ENCODE results near the gene PLAGL1. TPM values are rescaled to one million over a fixed set of nuclear protein-coding genes. Genes with fewer than 3 reads are reported as not detected.

The PLAGL1 gene
- total and polyA plus RNA-seq, 7 donors: 9.8 to 31.3 (median 14.4) TPM

DNA sequence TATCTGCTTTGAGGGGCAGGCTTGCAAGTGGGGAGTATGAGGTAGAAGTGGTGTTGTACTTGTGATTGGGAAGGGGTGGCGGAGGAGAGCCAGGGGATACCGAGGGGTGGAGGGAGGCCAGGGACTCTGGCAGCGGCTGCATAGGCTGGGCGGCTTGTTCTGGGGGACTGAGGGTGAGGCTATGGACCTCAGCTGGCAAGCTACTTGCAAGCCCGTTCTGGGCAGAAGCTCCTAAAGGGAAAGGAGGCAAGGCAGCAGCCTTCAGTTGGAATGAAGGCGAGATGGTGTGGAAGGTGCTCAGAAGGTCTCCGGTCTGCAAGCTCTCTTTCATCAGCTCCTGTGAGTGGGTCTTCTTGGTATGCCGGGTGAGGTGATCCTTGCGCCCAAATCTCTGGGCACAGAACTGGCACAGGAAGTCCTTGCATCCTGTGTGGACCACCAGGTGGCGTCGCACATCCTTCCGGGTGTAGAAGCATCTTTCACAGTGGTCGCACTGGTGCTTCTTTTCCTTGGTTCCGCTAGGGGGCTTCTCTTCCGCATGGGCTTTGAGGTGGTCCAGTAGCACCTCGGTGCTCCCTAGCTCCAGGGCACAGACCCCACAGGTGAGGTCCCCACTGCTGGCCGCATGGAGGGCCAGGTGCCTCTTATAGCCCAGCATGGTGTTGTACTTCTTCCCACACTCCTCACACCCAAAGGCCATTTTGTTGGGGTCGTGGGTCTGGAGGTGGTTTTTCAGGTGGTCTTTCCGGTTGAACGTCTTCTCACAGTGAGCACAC is 66.0 kb downstream of the PLAGL1 start:
- WGBS, 2 donors: 65 to 75% methylated on average over 20 of the region's 20 CpGs
- intact Hi-C loops (cut with DNase I): loop anchor here (5.0 kb wide), 1 partner anchor 70 kb away; no protein-coding TSS in a partner anchor
- Histone ChIP-seq H3K36me3 (no peaks in the 10 kb centered on the region), H3K9me3 (no peaks in the 10 kb centered on the region), H3K4me3 (no peak overlapping the region), H3K27me3 (no peaks in the 10 kb centered on the region), H3K4me1 (no peaks in the 10 kb centered on the region), H3K27ac (no peak overlapping the region)
- TF ChIP-seq, protein P1, sequence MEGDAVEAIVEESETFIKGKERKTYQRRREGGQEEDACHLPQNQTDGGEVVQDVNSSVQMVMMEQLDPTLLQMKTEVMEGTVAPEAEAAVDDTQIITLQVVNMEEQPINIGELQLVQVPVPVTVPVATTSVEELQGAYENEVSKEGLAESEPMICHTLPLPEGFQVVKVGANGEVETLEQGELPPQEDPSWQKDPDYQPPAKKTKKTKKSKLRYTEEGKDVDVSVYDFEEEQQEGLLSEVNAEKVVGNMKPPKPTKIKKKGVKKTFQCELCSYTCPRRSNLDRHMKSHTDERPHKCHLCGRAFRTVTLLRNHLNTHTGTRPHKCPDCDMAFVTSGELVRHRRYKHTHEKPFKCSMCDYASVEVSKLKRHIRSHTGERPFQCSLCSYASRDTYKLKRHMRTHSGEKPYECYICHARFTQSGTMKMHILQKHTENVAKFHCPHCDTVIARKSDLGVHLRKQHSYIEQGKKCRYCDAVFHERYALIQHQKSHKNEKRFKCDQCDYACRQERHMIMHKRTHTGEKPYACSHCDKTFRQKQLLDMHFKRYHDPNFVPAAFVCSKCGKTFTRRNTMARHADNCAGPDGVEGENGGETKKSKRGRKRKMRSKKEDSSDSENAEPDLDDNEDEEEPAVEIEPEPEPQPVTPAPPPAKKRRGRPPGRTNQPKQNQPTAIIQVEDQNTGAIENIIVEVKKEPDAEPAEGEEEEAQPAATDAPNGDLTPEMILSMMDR (IDR thresholded peaks at IDR 0.05): peak in 2 of 4 experiments; percentile 15 to 25
- TF ChIP-seq POLR2A (IDR thresholded peaks at IDR 0.05) (no peak), EP300 (IDR thresholded peaks at IDR 0.05) (no peak), POLR2AphosphoS5 (IDR thresholded peaks at IDR 0.05) (no peak)
- DNase-seq: no peak

DNA sequence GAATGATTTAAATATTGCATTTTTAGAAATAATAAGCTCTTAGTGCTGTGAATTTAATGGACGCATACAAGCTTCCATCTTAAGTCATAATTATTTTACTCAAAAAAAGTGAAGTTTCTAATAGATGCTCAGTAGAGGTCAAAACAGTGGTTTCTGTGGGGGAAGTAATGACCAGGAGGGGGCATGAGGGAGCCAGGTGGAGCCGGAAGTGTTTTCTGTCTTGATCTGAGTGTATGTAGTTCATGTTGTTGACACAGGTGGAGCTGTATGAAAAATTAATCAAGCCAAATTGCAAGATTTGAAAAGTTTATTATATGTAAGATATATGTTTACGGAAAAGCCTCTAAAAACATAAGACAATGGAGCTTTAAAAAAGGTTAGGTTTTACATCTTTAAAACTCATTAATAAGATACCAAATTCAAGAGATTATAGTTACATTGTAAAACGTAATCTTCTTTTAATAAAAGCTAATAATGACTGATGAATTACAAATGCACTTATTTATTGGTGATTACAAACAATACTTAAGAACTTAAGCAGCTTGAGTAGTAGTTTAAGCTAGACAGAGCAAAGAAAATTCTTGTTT is 68.0 kb downstream of the PLAGL1 start:
- Histone ChIP-seq H3K4me1 (no peaks in the 10 kb centered on the region), H3K36me3 (no peaks in the 10 kb centered on the region), H3K27me3 (no peaks in the 10 kb centered on the region), H3K9me3 (no peaks in the 10 kb centered on the region), H3K27ac (no peak overlapping the region), H3K4me3 (no peak overlapping the region)
- no peak for DNase-seq
- 22 to 38% methylated on average over 4 of the region's 4 CpGs for WGBS, 2 donors
- TF ChIP-seq, protein P1 (IDR thresholded peaks at IDR 0.05): peak in 2 of 4 experiments; percentile 42 to 43
- no peak for TF ChIP-seq EP300 (IDR thresholded peaks at IDR 0.05)
- TF ChIP-seq POLR2AphosphoS5 (IDR thresholded peaks at IDR 0.05): no peak
- TF ChIP-seq POLR2A (IDR thresholded peaks at IDR 0.05): no peak
- intact Hi-C loops (cut with DNase I): loop anchor here (5.0 kb wide), 1 partner anchor 72 kb away; no protein-coding TSS in a partner anchor

DNA sequence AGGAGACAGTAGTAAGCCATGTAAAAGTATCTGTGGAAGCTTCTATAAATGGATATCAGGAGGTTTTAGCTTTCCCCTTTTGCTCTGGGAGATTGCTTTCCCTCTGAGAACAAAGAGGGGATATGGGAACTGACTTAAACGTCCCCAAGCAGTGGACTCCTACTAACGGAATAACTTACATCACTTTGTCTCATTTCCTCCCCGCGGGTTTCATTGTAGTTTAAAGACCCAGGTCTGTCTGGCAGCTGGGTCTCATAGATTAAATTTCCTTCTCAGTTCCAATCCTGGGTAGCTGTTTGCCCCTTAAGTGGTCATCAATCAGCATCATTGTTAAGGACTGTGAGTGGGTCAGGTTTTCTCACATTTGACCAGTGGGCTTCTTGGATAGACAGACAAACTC is 68.7 kb downstream of the PLAGL1 start:
- 46 to 50% methylated on average over 4 of the region's 4 CpGs for WGBS, 2 donors
- H3K9me3 ChIP-seq: peaks cover 0 to 5% (median 0%) of the 10 kb centered on the region in 4 donors
- intact Hi-C loops (cut with DNase I): no loop called here
- no peak overlapping the region for H3K27ac ChIP-seq
- no peaks in the 10 kb centered on the region for H3K36me3 ChIP-seq
- no peaks in the 10 kb centered on the region for H3K27me3 ChIP-seq
- no peaks in the 10 kb centered on the region for H3K4me1 ChIP-seq
- DNase-seq: no peak
- H3K4me3 ChIP-seq: no peak overlapping the region
- TF ChIP-seq POLR2AphosphoS5 (IDR thresholded peaks at IDR 0.05) (no peak), EP300 (IDR thresholded peaks at IDR 0.05) (no peak), POLR2A (IDR thresholded peaks at IDR 0.05) (no peak)
- TF ChIP-seq, protein P1 (IDR thresholded peaks at IDR 0.05): no peak

DNA sequence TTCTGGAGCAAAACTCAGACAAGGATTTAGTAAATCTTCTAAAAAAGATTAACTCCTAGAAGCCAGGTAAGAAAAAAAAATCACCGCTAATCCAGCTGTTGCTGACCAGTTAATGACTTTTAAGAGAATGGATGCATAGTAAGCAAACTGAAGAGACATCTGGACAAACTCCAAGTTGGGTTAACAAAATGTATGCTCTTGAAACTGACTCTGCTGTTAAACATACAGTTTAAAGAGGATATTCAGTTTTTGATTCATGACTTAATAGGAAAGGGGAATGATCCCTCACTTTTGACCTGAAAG is 70.4 kb downstream of the PLAGL1 start:
- H3K36me3 ChIP-seq: no peaks in the 10 kb centered on the region
- 88 to 90% methylated on average over 1 of the region's 1 CpG for WGBS, 2 donors
- intact Hi-C loops (cut with DNase I): no loop called here
- no peaks in the 10 kb centered on the region for H3K4me1 ChIP-seq
- no peak overlapping the region for H3K27ac ChIP-seq
- TF ChIP-seq EP300 (IDR thresholded peaks at IDR 0.05) (no peak), POLR2AphosphoS5 (IDR thresholded peaks at IDR 0.05) (no peak), POLR2A (IDR thresholded peaks at IDR 0.05) (no peak)
- TF ChIP-seq, protein P1 (IDR thresholded peaks at IDR 0.05): no peak
- H3K9me3 ChIP-seq: peaks cover 0 to 5% (median 0%) of the 10 kb centered on the region in 4 donors
- no peak for DNase-seq
- H3K4me3 ChIP-seq: no peak overlapping the region
- no peaks in the 10 kb centered on the region for H3K27me3 ChIP-seq
